Medulla oblongata (tissue), 1 donor: ENCODE data around the gene RITA1.
A peak's percentile ranks its signal among the peaks of the same experiment; 100 is the strongest.
"Not testable (repeated sequence)": the region's sequence is repeated elsewhere in the genome, so short reads cannot be mapped to it uniquely, and the experiment has no call there.

Source experiments
- DNase-seq: peaks from one replicate; pipeline ENCODE4 v3.0.0-alpha.2; 2015; ENCODE audit errors: extremely low spot score

RITA1 gene

GRCh38 chr12:113202300-113203075 lies 17.0 kb downstream of the RITA1 start:
- DNase-seq: no peak

DNA sequence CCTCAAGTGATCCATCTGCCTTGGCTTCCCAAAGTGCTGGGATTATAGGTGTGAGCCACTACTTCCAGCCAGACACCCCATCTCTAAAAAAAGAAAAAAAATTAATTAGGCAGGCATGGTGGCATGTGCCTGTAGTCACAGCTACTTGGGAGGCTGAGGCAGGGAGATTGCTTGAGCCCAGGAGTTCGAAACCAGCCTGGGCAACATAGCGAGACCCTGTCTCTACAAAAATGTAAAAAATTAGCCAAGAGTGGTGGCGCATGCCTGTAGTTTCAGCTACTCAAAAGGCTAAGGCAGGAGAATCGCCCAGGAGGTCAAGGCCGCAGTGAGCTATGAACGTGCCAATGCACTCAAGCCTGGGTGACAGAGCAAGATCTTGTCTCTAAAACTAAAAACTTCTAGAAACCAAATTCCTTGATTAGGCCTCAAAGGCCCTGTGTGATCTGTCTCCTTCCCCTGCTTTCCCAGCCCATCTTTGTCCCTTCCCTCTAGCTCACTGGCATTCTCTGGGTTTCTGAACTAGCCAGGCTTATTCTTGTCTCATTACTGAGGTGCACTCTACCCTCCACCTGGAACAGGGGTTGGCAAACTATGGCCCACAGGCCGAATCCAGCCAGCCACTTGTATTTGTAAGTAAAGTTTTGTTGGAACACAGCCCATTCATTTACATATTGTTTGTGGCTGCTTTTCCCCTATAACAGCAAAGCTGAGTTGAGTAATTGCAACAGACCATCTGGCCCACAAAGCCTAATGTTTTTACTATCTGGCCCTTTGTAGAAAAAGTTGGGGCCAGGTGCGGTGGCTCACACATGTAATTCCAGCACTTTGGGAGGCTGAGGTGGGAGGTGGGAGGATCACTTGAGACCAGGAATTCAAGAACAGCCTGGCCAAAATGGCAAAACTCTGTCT lies 18.6 kb downstream of the RITA1 start:
- DNase-seq: no peak

GRCh38 chr12:113204804-113205203 lies 19.3 kb downstream of the RITA1 start:
- no peak for DNase-seq

GRCh38 chr12:113206802-113207201 lies 21.3 kb downstream of the RITA1 start:
- DNase-seq: not testable (repeated sequence)

DNA sequence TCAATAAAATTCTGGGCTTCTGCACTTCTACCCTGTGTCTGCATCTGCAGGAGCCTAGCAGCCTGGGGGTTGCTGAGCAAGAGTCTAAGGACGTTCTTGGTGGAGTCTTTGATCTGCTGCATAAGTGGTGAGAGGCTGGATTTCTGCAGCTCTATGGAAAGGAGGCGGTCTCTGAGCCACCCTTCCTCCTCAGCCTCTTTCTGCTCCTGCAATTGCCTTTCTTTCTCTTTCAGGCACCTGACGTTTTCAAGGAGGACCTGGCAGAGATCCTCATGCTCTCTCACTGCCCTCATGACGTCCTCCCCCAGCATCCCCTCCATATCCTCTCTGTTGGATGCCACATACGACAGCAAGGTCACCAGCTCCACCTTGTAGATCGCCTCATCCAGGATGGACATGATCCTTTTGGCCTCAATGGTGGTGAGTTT lies 22.1 kb downstream of the RITA1 start:
- DNase-seq: no peak

GRCh38 chr12:113208041-113208934 lies 22.8 kb downstream of the RITA1 start:
- peak; percentile 74 for DNase-seq

GRCh38 chr12:113211160-113211559 lies 25.6 kb downstream of the RITA1 start:
- DNase-seq: no peak

DNA sequence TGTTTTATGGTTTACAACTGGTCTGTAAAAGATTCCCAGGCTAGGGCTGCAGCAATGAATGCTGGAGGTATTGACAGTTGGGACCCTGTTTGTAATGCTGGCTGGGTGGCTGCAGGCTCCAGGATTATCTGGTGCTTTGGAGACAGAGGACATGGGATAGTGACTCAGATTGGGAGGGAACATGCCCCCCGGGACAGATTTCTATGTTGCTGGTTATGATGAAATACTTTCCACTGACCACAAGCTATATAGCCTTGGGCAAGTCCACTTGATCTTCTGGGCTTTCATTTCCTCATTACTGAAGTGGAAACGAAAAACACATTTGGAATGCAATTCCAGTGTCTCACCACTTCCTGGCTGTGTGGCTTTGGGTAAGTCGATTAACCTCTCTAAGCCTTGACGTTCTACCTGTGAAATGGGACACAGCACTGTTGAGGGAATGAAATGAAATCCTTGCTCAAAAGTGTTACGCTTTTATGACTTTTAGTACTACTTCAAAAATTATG lies 29.4 kb downstream of the RITA1 start:
- peak; percentile 79 for DNase-seq

DNA sequence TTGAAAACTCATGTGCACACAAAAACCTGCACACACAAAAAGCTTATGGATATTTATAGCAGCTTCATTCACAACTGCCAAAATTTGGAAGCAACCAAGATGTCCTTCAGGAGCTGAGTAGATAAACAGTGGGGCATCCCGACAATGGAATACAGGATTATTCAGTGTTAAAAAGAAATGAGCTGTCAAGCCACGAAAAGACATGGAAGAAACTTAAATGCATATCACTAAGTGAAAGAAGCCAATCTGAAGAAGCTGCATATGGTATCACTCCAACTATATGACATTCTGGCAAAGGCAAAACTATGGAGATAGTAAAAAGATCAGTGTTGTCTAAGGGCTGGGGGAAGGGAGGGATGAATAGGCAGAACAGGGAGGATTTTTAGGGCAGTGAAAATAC lies 30.5 kb downstream of the RITA1 start:
- no peak for DNase-seq

GRCh38 chr12:113220593-113221180 lies 35.2 kb downstream of the RITA1 start:
- DNase-seq: no peak

GRCh38 chr12:113221181-113221996 lies 35.9 kb downstream of the RITA1 start, which contains the start of gene TPCN1:
Gene TPCN1 (plus strand): TSS chr12:113221464. CDS start chr12:113226853, 5,389 bp downstream.
- DNase-seq: peak; percentile 100

DNA sequence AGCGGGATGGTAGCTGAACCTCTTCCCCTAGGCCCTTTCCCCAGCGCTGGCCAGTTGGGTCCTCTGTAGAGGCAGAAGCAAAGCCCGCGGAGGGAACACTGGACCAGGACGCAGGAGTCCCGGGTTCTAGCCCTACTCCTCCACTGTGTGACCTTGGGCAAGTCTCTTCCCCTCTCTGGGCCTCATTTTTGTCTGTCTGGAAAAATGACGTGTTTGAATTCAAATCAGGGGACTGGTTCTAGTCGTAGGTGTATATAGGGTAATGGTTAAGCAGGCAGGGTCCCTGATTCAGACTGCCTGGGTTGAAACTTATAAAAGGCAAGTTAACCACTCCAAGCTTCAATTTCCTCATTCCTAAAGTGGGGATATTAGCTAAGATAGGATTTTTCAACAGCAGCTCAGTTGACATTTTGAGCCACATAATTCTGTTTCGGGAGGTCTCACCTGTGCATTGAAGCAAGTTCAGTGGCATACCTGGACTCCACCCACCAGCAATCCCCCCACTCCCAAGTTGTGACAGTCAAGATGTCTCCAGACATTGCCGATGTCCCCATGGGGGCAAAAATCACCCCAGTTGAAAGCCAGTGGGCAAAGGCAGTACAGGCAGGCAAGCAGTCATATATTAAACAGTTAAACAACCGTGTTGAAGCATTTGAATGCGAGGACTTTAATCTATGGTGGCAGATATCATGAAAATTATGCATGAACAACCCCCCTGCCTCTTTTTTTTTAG lies 36.6 kb downstream of the RITA1 start:
- DNase-seq: no peak

- peak; percentile 90 for DNase-seq
Observed at GRCh38 chr12:113222730-113223531, 37.4 kb downstream of the RITA1 start.

- DNase-seq: no peak
Observed at GRCh38 chr12:113224955-113225354, 39.4 kb downstream of the RITA1 start.

GRCh38 chr12:113226696-113227568 lies 41.4 kb downstream of the RITA1 start:
- no peak for DNase-seq

- no peak for DNase-seq
Observed at GRCh38 chr12:113227686-113228391, 42.3 kb downstream of the RITA1 start.
